ENCODE measurements around the gene CAMK1D.

The CAMK1D gene

GRCh38 chr10:12772797-12773587 is 423.6 kb downstream of the CAMK1D start:
- POLR2A ChIA-PET: no interaction called here
- H3K36me3 ChIP-seq (ENCODE audit: control insufficient read depth in 2 of 2, insufficient read depth in 1 of 2, low read length in 2 of 2): peaks cover 0 to 3% of the 10 kb centered on the region in 2 experiments; a peak in 1 of 3 replicates
- no peak overlapping the region for H3K4me3 ChIP-seq (ENCODE audit: low read depth, low read length)
- TF ChIP-seq ZFP3 (tag by site-specific recombination; IDR thresholded peaks at IDR 0.05; ENCODE audit: low read depth) (peak; percentile 65), ZBTB44 (tag by site-specific recombination; IDR thresholded peaks at IDR 0.05) (no peak), GFI1B (tag by site-specific recombination; IDR thresholded peaks at IDR 0.05) (no peak)
- no peaks in the 10 kb centered on the region for H3K4me1 ChIP-seq (ENCODE audit: control insufficient read depth, insufficient read depth, low read length)
- CTCF ChIA-PET: no interaction called here
- H3K9me3 ChIP-seq (ENCODE audit: control insufficient read depth, insufficient read depth, low read depth, low read length): no peaks in the 10 kb centered on the region
- H3K27ac ChIP-seq (ENCODE audit: extremely low read depth, low read depth, low read length): no peak overlapping the region

- H3K4me3 ChIP-seq (ENCODE audit: low read depth, low read length): no peak overlapping the region
- no peaks in the 10 kb centered on the region for H3K4me1 ChIP-seq (ENCODE audit: control insufficient read depth, insufficient read depth, low read length)
- ChIA-PET POLR2A (interaction anchor here (0.5 kb wide), 1 partner anchor 10 kb away, joined by 6 read pairs; no protein-coding TSS in a partner anchor), CTCF (interaction anchor here (1.1 kb wide), 1 partner anchor 8 kb away, joined by 3 read pairs; no protein-coding TSS in a partner anchor)
- H3K27ac ChIP-seq (ENCODE audit: extremely low read depth, low read depth, low read length): no peak overlapping the region
- peaks cover 0 to 3% of the 10 kb centered on the region in 2 experiments; a peak in 1 of 3 replicates for H3K36me3 ChIP-seq (ENCODE audit: control insufficient read depth in 2 of 2, insufficient read depth in 1 of 2, low read length in 2 of 2)
- no peaks in the 10 kb centered on the region for H3K9me3 ChIP-seq (ENCODE audit: control insufficient read depth, insufficient read depth, low read depth, low read length)
- TF ChIP-seq ZNF248 (tag by site-specific recombination; IDR thresholded peaks at IDR 0.05) (no peak), ZNF354C (tag by site-specific recombination; IDR thresholded peaks at IDR 0.05; ENCODE audit: borderline replicate concordance, low read depth) (no peak), ZBTB11 (tag by site-specific recombination; conservative IDR thresholded peaks at IDR 0.05; ENCODE audit: low read depth) (no peak), ZBTB48 (tag by site-specific recombination; IDR thresholded peaks at IDR 0.05) (no peak), ZBTB20 (tag by site-specific recombination; IDR thresholded peaks at IDR 0.05) (no peak), RBAK (tag by site-specific recombination; IDR thresholded peaks at IDR 0.05) (no peak), GLIS1 (tag by site-specific recombination; IDR thresholded peaks at IDR 0.05) (no peak), ZNF202 (tag by site-specific recombination; IDR thresholded peaks at IDR 0.05; ENCODE audit: borderline replicate concordance) (no peak)
Observed at GRCh38 chr10:12774204-12774894, 425.0 kb downstream of the CAMK1D start.

GRCh38 chr10:12777840-12778585 is 428.7 kb downstream of the CAMK1D start:
- Histone ChIP-seq H3K4me1 (ENCODE audit: control insufficient read depth, insufficient read depth, low read length) (no peaks in the 10 kb centered on the region), H3K9me3 (ENCODE audit: control insufficient read depth, insufficient read depth, low read depth, low read length) (no peaks in the 10 kb centered on the region), H3K36me3 (ENCODE audit: control insufficient read depth in 2 of 2, insufficient read depth in 1 of 2, low read length in 2 of 2) (no peaks in the 10 kb centered on the region), H3K4me3 (ENCODE audit: low read depth, low read length) (no peak overlapping the region), H3K27ac (ENCODE audit: extremely low read depth, low read depth, low read length) (no peak overlapping the region)
- POLR2A ChIA-PET: no interaction called here
- TF ChIP-seq EGR2 (tag by site-specific recombination; IDR thresholded peaks at IDR 0.05; ENCODE audit: low read depth) (peak; percentile 80), SP3 (tag by site-specific recombination; IDR thresholded peaks at IDR 0.05) (no peak), ZSCAN16 (tag by site-specific recombination; IDR thresholded peaks at IDR 0.05) (no peak), ZFHX2 (tag by site-specific recombination; conservative IDR thresholded peaks at IDR 0.05) (peak; percentile 71)
- CTCF ChIA-PET: interaction anchor here (1.8 kb wide), 1 partner anchor 124 kb away, joined by 5 read pairs; no protein-coding TSS in a partner anchor

Measured in HEK293 (cell line).